ENCODE results near the gene MAP3K4. TPM values are rescaled to one million over a fixed set of nuclear protein-coding genes. Genes with fewer than 3 reads are reported as not detected.

MAP3K4 gene
- total RNA-seq, 2 experiments from 2014 or later = 30.3 to 38.7 TPM

GRCh38 chr6:161011492-161012480 is 20.2 kb downstream of the MAP3K4 start:
- POLR2A ChIA-PET = interaction anchor here (0.7 to 1.2 kb wide), 3 partner anchors 9 to 17 kb away, joined by 4 to 6 read pairs (median 5); no protein-coding TSS in a partner anchor
- no peak overlapping the region for H3K4me2 ChIP-seq (ENCODE audit: low read length)
- peaks cover 5% of the 10 kb centered on the region; the same call in 1 of the 2 replicates for H4K20me1 ChIP-seq (ENCODE audit: insufficient read depth, low read length)
- no peaks in the 10 kb centered on the region for H3K9me3 ChIP-seq (ENCODE audit: low read length)
- no peaks in the 10 kb centered on the region for H3K4me1 ChIP-seq (ENCODE audit: insufficient read depth, low read length, poor library complexity, severe bottlenecking)
- H3K4me3 ChIP-seq (ENCODE audit: low read depth, low read length, poor library complexity, severe bottlenecking) = no peak overlapping the region
- H3K36me3 ChIP-seq (ENCODE audit: insufficient read depth, low read length) = no peaks in the 10 kb centered on the region
- H3K79me2 ChIP-seq (ENCODE audit: insufficient read depth, low read depth, low read length) = peaks cover 7% of the 10 kb centered on the region; the same call in 1 of the 2 replicates
- intact Hi-C loops (cut with micrococcal nuclease; ENCODE audit: unreplicated experiment) = no loop called here
- DNase-seq (ENCODE audit: low spot score) = no peak
- no peak for TF ChIP-seq EZH2phosphoT487 (IDR thresholded peaks at IDR 0.05; ENCODE audit: borderline replicate concordance, low read depth, low read length)
- TF ChIP-seq, protein P1, sequence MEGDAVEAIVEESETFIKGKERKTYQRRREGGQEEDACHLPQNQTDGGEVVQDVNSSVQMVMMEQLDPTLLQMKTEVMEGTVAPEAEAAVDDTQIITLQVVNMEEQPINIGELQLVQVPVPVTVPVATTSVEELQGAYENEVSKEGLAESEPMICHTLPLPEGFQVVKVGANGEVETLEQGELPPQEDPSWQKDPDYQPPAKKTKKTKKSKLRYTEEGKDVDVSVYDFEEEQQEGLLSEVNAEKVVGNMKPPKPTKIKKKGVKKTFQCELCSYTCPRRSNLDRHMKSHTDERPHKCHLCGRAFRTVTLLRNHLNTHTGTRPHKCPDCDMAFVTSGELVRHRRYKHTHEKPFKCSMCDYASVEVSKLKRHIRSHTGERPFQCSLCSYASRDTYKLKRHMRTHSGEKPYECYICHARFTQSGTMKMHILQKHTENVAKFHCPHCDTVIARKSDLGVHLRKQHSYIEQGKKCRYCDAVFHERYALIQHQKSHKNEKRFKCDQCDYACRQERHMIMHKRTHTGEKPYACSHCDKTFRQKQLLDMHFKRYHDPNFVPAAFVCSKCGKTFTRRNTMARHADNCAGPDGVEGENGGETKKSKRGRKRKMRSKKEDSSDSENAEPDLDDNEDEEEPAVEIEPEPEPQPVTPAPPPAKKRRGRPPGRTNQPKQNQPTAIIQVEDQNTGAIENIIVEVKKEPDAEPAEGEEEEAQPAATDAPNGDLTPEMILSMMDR (conservative IDR thresholded peaks at IDR 0.05; ENCODE audit: low read length) = no peak
- BruUV-seq (replicated peaks) = no TSS peak
- H3K27ac ChIP-seq (ENCODE audit: low read depth, low read length, poor library complexity, severe bottlenecking) = no peak overlapping the region
- H3K9me2 ChIP-seq (ENCODE audit: insufficient read depth, low read length) = no peaks in the 10 kb centered on the region
- CTCF ChIA-PET (ENCODE audit: unreplicated experiment) = no interaction called here
- no peak overlapping the region for H2AFZ ChIP-seq (ENCODE audit: low read length)

GRCh38 chr6:161013695-161014094 is 22.1 kb downstream of the MAP3K4 start:
- no peak overlapping the region for H3K4me2 ChIP-seq (ENCODE audit: low read length)
- H3K4me3 ChIP-seq (ENCODE audit: low read depth, low read length, poor library complexity, severe bottlenecking) = no peak overlapping the region
- H3K9me2 ChIP-seq (ENCODE audit: insufficient read depth, low read length) = no peaks in the 10 kb centered on the region
- CTCF ChIA-PET (ENCODE audit: unreplicated experiment) = no interaction called here
- H2AFZ ChIP-seq (ENCODE audit: low read length) = no peak overlapping the region
- POLR2A ChIA-PET = no interaction called here
- H3K27ac ChIP-seq (ENCODE audit: low read depth, low read length, poor library complexity, severe bottlenecking) = no peak overlapping the region
- H4K20me1 ChIP-seq (ENCODE audit: insufficient read depth, low read length) = peaks cover 5% of the 10 kb centered on the region; the same call in 1 of the 2 replicates
- intact Hi-C loops (cut with micrococcal nuclease; ENCODE audit: unreplicated experiment) = no loop called here
- no peak for DNase-seq (ENCODE audit: low spot score)
- TF ChIP-seq EZH2phosphoT487 (IDR thresholded peaks at IDR 0.05; ENCODE audit: borderline replicate concordance, low read depth, low read length) = no peak
- TF ChIP-seq, protein P1 (conservative IDR thresholded peaks at IDR 0.05; ENCODE audit: low read length) = no peak
- H3K36me3 ChIP-seq (ENCODE audit: insufficient read depth, low read length) = no peaks in the 10 kb centered on the region
- no peaks in the 10 kb centered on the region for H3K9me3 ChIP-seq (ENCODE audit: low read length)
- H3K4me1 ChIP-seq (ENCODE audit: insufficient read depth, low read length, poor library complexity, severe bottlenecking) = no peaks in the 10 kb centered on the region
- H3K79me2 ChIP-seq (ENCODE audit: insufficient read depth, low read depth, low read length) = no peaks in the 10 kb centered on the region; the same call in 1 of the 2 replicates
- no TSS peak for BruUV-seq (replicated peaks)
